GM19468 (cell line): ENCODE results near the gene XG.

ENCODE experiments used
- ATAC-seq: cut with Tn5 transposase; IDR thresholded peaks from one replicate; pipeline ENCODE4 v1.9.1; 2021; ENCODE audit warnings: mild to moderate bottlenecking, moderate library complexity, moderate number of reproducible peaks; ENCODE audit not compliant: unreplicated experiment; ENCODE audit errors: extremely low read depth

XG gene

GRCh38 chrX:2859197-2859797, 107.5 kb downstream of the XG start:
- no peak for ATAC-seq

- no peak for ATAC-seq
These were observed 110.6 kb downstream of the XG start for GRCh38 chrX:2862404-2862803.

GRCh38 chrX:2863646-2864045, 111.8 kb downstream of the XG start:
- ATAC-seq = no peak
